Loucy (cell line): ENCODE measurements around the gene ZNF160.

Experiments
- CTCF ChIP-seq: fragments of 200-600 bp; sonication (generic); conservative IDR thresholded peaks from 2 replicates; pipeline ENCODE4 v1.5.1; 2014; ENCODE audit warnings: mild to moderate bottlenecking, antibody characterized with exemption, low read length
- EZH2phosphoT487 ChIP-seq: fragments of 200-600 bp; IDR thresholded peaks from 2 replicates; pipeline ENCODE4 v1.6.1; 2018; ENCODE audit warnings: antibody characterized with exemption, mild to moderate bottlenecking, moderate library complexity, borderline replicate concordance

GRCh38 chr19:53101518-53101917 is 1.7 kb downstream of the ZNF160 start:
- no peak for TF ChIP-seq CTCF
- no peak for TF ChIP-seq EZH2phosphoT487
